ENCODE data around the gene ZNF830. TPM values are rescaled to one million over a fixed set of nuclear protein-coding genes. Genes with fewer than 3 reads are reported as not detected.
"Not testable (repeated sequence)": the region's sequence is repeated elsewhere in the genome, so short reads cannot be mapped to it uniquely, and the experiment has no call there.

ZNF830 gene
- total and polyA plus RNA-seq, 12 donors, result 5.9 to 16.9 (median 11.0) TPM

GRCh38 chr17:34917381-34917780 lies 44.0 kb upstream of the ZNF830 start:
- Histone ChIP-seq H3K4me3 (no peak overlapping the region), H3K9me3 (replicated peaks in 1 of 3) (no peaks in the 10 kb centered on the region), H3K27me3 (no peaks in the 10 kb centered on the region), H3K27ac (no peak overlapping the region), H3K36me3 (replicated peaks in 1 of 2) (no peaks in the 10 kb centered on the region), H3K4me1 (replicated peaks in 1 of 2) (no peaks in the 10 kb centered on the region)
- DNase-seq, result no peak
- no peak for TF ChIP-seq CTCF (IDR thresholded peaks at IDR 0.05)
- no peak for TF ChIP-seq POLR2A (IDR thresholded peaks at IDR 0.05)
- 89 to 100% (median 90%) methylated on average over 1 of the region's 1 CpG for WGBS, 4 donors
- intact Hi-C loops (cut with DNase I), result no loop called here

GRCh38 chr17:34920676-34921075 lies 40.7 kb upstream of the ZNF830 start:
- Histone ChIP-seq H3K36me3 (replicated peaks in 1 of 2) (no peaks in the 10 kb centered on the region), H3K9me3 (replicated peaks in 1 of 3) (no peaks in the 10 kb centered on the region), H3K27me3 (no peaks in the 10 kb centered on the region), H3K4me3 (no peak overlapping the region), H3K4me1 (replicated peaks in 1 of 2) (no peaks in the 10 kb centered on the region), H3K27ac (no peak overlapping the region)
- 89 to 98% (median 92%) methylated on average over 4 of the region's 4 CpGs for WGBS, 4 donors
- TF ChIP-seq POLR2A (IDR thresholded peaks at IDR 0.05), result no peak
- no peak for TF ChIP-seq CTCF (IDR thresholded peaks at IDR 0.05)
- DNase-seq, result no peak
- intact Hi-C loops (cut with DNase I), result no loop called here

- intact Hi-C loops (cut with DNase I), result no loop called here
- 95 to 97% (median 96%) methylated on average over 3 of the region's 3 CpGs for WGBS, 4 donors
- Histone ChIP-seq H3K27ac (no peak overlapping the region), H3K4me3 (no peak overlapping the region), H3K27me3 (no peaks in the 10 kb centered on the region), H3K36me3 (replicated peaks in 1 of 2) (no peaks in the 10 kb centered on the region), H3K9me3 (replicated peaks in 1 of 3) (no peaks in the 10 kb centered on the region), H3K4me1 (replicated peaks in 1 of 2) (no peaks in the 10 kb centered on the region)
- TF ChIP-seq POLR2A (IDR thresholded peaks at IDR 0.05) (no peak), CTCF (IDR thresholded peaks at IDR 0.05) (no peak)
- DNase-seq, result no peak
Observed at GRCh38 chr17:34926661-34927060, 34.7 kb upstream of the ZNF830 start.

- intact Hi-C loops (cut with DNase I), result no loop called here
Observed at GRCh38 chr17:34930283-34930682, 31.1 kb upstream of the ZNF830 start.

GRCh38 chr17:34950780-34951179 lies 10.6 kb upstream of the ZNF830 start:
- H3K36me3 ChIP-seq (replicated peaks in 1 of 2); intact Hi-C loops (cut with DNase I); H3K4me1 ChIP-seq (replicated peaks in 1 of 2); H3K4me3 ChIP-seq; H3K27me3 ChIP-seq; H3K9me3 ChIP-seq (replicated peaks in 1 of 3); H3K27ac ChIP-seq; DNase-seq: not testable (repeated sequence)
- 92 to 99% (median 95%) methylated on average over 4 of the region's 4 CpGs for WGBS, 4 donors

More at GRCh38 chr17:34930283-34930682, 31.1 kb upstream of the ZNF830 start:
- H3K36me3 ChIP-seq (replicated peaks in 1 of 2), result no peaks in the 10 kb centered on the region
- H3K27ac ChIP-seq, result no peak overlapping the region
- H3K4me1 ChIP-seq (replicated peaks in 1 of 2), result no peaks in the 10 kb centered on the region
- no peak for DNase-seq
- H3K4me3 ChIP-seq, result no peak overlapping the region
- no peaks in the 10 kb centered on the region for H3K27me3 ChIP-seq
- TF ChIP-seq POLR2A (IDR thresholded peaks at IDR 0.05) (no peak), CTCF (IDR thresholded peaks at IDR 0.05) (no peak)
- no peaks in the 10 kb centered on the region for H3K9me3 ChIP-seq (replicated peaks in 1 of 3)
